GM12878 (cell line): ENCODE results near the gene MYO18B.

Experiments
- ASH2L ChIP-seq: fragments of 300-600, 200-600 bp; sonication (generic); IDR thresholded peaks from 2 replicates; pipeline ENCODE4 v1.6.1; 2017; ENCODE audit warnings: low read depth, mild to moderate bottlenecking, borderline replicate concordance
- CHD2 ChIP-seq: IDR thresholded peaks from 2 replicates; pipeline ENCODE4 v1.6.1; 2011; ENCODE audit warnings: low read depth, low read length, improper control_type of control experiment, borderline replicate concordance
- ETV6 ChIP-seq, 2 experiments: fragments of 450-650 bp in 1 of 2; IDR thresholded peaks in 1 of 2; conservative IDR thresholded peaks in 1 of 2; 2 replicates each; pipeline ENCODE4 v1.6.1; 2014; ENCODE audit warnings: antibody characterized with exemption in 1 of 2, borderline replicate concordance in 1 of 2, low read depth in 1 of 2, mild to moderate bottlenecking in 1 of 2, moderate library complexity in 1 of 2
- GATAD2B ChIP-seq: fragments of 450-650 bp; conservative IDR thresholded peaks from 2 replicates; pipeline ENCODE4 v1.6.1; 2017; ENCODE audit warnings: low read depth, mild to moderate bottlenecking, moderate library complexity
- KDM1A ChIP-seq: fragments of 200-600 bp; sonication (generic); IDR thresholded peaks from 2 replicates; pipeline ENCODE4 v1.6.1; 2016; ENCODE audit warnings: borderline replicate concordance
- NRF1 ChIP-seq: conservative IDR thresholded peaks from 2 replicates; pipeline ENCODE4 v1.6.1; 2011; ENCODE audit warnings: mild to moderate bottlenecking, low read depth, low read length, improper control_type of control experiment
- POLR2A ChIP-seq: IDR thresholded peaks from 2 replicates; pipeline ENCODE4 v1.6.1; 2011; ENCODE audit warnings: low read depth, mild to moderate bottlenecking, low read length
- SIN3A ChIP-seq: IDR thresholded peaks from 2 replicates; pipeline ENCODE4 v1.6.1; 2012; ENCODE audit warnings: low read depth, low read length, improper control_type of control experiment
- SP1 ChIP-seq: IDR thresholded peaks from one replicate; pipeline ENCODE4 v1.6.1; 2011; ENCODE audit warnings: low read depth, low read length
- ZNF207 ChIP-seq: fragments of 450-650 bp; IDR thresholded peaks from 2 replicates; pipeline ENCODE4 v1.6.1; 2014; ENCODE audit warnings: antibody characterized with exemption, mild to moderate bottlenecking, borderline replicate concordance
- TF ChIP-seq, protein P1 (sequence below): fragments of 150-350 bp; IDR thresholded peaks from 2 replicates; pipeline ENCODE4 v1.6.1; 2016; ENCODE audit warnings: low read depth, low read length
- TF ChIP-seq, protein P2 (sequence below): fragments of 450-650 bp; IDR thresholded peaks from 2 replicates; pipeline ENCODE4 v1.6.1; 2014; ENCODE audit warnings: mild to moderate bottlenecking
- TF ChIP-seq, protein P3 (sequence below): IDR thresholded peaks from 2 replicates; pipeline ENCODE4 v1.6.1; 2012; ENCODE audit warnings: mild to moderate bottlenecking, low read depth, low read length
- TF ChIP-seq, protein P4 (sequence below), 3 experiments: IDR thresholded peaks in 2 of 3; conservative IDR thresholded peaks in 1 of 3; 2 replicates each; pipeline ENCODE4 v1.5.1; 2011; ENCODE audit warnings: low read depth in 3 of 3, low read length in 3 of 3, mild to moderate bottlenecking in 3 of 3, control low read depth in 2 of 3, moderate library complexity in 2 of 3, inconsistent platforms in 1 of 3, mixed read lengths in 1 of 3; ENCODE audit not compliant: control insufficient read depth in 2 of 3, insufficient read depth in 1 of 3; ENCODE audit errors: extremely low read depth in 1 of 3

DNA sequence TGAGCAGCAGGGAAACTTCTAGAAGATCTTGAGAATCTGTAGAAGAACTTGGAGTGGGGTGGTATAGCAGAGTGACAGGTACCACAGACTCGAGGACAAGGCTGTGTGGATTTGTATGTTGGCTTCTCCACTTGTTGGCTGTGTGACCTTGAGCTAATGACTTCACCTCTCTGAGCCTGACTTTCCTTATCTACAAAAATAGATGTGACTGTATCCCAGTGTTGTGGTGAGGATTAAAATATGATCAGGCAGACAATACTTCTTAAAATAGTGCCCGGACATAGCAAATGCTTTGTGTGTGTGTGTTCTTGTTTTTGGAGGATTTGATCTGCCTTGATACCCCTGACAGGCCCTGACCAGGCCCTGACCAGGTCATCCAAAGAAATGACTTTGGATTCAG is 40.8 kb downstream of the MYO18B start:
- TF ChIP-seq KDM1A (no peak), POLR2A (no peak), ZNF207 (no peak), ETV6 (conservative IDR thresholded peaks at IDR 0.05 in 1 of 2, IDR thresholded peaks at IDR 0.05 in 1 of 2; ENCODE audit: borderline replicate concordance in 1 of 2, low read depth in 1 of 2) (no peak), SP1 (no peak), ASH2L (no peak), SIN3A (no peak), GATAD2B (no peak), NRF1 (no peak), CHD2 (no peak)
- TF ChIP-seq, protein P1, sequence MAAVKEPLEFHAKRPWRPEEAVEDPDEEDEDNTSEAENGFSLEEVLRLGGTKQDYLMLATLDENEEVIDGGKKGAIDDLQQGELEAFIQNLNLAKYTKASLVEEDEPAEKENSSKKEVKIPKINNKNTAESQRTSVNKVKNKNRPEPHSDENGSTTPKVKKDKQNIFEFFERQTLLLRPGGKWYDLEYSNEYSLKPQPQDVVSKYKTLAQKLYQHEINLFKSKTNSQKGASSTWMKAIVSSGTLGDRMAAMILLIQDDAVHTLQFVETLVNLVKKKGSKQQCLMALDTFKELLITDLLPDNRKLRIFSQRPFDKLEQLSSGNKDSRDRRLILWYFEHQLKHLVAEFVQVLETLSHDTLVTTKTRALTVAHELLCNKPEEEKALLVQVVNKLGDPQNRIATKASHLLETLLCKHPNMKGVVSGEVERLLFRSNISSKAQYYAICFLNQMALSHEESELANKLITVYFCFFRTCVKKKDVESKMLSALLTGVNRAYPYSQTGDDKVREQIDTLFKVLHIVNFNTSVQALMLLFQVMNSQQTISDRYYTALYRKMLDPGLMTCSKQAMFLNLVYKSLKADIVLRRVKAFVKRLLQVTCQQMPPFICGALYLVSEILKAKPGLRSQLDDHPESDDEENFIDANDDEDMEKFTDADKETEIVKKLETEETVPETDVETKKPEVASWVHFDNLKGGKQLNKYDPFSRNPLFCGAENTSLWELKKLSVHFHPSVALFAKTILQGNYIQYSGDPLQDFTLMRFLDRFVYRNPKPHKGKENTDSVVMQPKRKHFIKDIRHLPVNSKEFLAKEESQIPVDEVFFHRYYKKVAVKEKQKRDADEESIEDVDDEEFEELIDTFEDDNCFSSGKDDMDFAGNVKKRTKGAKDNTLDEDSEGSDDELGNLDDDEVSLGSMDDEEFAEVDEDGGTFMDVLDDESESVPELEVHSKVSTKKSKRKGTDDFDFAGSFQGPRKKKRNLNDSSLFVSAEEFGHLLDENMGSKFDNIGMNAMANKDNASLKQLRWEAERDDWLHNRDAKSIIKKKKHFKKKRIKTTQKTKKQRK, result no peak
- TF ChIP-seq, protein P2, sequence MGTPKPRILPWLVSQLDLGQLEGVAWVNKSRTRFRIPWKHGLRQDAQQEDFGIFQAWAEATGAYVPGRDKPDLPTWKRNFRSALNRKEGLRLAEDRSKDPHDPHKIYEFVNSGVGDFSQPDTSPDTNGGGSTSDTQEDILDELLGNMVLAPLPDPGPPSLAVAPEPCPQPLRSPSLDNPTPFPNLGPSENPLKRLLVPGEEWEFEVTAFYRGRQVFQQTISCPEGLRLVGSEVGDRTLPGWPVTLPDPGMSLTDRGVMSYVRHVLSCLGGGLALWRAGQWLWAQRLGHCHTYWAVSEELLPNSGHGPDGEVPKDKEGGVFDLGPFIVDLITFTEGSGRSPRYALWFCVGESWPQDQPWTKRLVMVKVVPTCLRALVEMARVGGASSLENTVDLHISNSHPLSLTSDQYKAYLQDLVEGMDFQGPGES, result no peak
- TF ChIP-seq, protein P3, sequence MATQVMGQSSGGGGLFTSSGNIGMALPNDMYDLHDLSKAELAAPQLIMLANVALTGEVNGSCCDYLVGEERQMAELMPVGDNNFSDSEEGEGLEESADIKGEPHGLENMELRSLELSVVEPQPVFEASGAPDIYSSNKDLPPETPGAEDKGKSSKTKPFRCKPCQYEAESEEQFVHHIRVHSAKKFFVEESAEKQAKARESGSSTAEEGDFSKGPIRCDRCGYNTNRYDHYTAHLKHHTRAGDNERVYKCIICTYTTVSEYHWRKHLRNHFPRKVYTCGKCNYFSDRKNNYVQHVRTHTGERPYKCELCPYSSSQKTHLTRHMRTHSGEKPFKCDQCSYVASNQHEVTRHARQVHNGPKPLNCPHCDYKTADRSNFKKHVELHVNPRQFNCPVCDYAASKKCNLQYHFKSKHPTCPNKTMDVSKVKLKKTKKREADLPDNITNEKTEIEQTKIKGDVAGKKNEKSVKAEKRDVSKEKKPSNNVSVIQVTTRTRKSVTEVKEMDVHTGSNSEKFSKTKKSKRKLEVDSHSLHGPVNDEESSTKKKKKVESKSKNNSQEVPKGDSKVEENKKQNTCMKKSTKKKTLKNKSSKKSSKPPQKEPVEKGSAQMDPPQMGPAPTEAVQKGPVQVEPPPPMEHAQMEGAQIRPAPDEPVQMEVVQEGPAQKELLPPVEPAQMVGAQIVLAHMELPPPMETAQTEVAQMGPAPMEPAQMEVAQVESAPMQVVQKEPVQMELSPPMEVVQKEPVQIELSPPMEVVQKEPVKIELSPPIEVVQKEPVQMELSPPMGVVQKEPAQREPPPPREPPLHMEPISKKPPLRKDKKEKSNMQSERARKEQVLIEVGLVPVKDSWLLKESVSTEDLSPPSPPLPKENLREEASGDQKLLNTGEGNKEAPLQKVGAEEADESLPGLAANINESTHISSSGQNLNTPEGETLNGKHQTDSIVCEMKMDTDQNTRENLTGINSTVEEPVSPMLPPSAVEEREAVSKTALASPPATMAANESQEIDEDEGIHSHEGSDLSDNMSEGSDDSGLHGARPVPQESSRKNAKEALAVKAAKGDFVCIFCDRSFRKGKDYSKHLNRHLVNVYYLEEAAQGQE, result no peak
- TF ChIP-seq, protein P4, sequence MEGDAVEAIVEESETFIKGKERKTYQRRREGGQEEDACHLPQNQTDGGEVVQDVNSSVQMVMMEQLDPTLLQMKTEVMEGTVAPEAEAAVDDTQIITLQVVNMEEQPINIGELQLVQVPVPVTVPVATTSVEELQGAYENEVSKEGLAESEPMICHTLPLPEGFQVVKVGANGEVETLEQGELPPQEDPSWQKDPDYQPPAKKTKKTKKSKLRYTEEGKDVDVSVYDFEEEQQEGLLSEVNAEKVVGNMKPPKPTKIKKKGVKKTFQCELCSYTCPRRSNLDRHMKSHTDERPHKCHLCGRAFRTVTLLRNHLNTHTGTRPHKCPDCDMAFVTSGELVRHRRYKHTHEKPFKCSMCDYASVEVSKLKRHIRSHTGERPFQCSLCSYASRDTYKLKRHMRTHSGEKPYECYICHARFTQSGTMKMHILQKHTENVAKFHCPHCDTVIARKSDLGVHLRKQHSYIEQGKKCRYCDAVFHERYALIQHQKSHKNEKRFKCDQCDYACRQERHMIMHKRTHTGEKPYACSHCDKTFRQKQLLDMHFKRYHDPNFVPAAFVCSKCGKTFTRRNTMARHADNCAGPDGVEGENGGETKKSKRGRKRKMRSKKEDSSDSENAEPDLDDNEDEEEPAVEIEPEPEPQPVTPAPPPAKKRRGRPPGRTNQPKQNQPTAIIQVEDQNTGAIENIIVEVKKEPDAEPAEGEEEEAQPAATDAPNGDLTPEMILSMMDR (IDR thresholded peaks at IDR 0.05 in 2 of 3, conservative IDR thresholded peaks at IDR 0.05 in 1 of 3; ENCODE audit: control insufficient read depth in 2 of 3, extremely low read depth in 1 of 3, insufficient read depth in 1 of 3, low read depth in 3 of 3, low read length in 3 of 3), result no peak
